ENCODE data around the gene ARHGAP20. TPM values are rescaled to one million over a fixed set of nuclear protein-coding genes. Genes with fewer than 3 reads are reported as not detected.

Gene ARHGAP20
- total RNA-seq, 3 donors from 2014 or later, result 0.03 to 0.08 TPM; not detected in 1

DNA sequence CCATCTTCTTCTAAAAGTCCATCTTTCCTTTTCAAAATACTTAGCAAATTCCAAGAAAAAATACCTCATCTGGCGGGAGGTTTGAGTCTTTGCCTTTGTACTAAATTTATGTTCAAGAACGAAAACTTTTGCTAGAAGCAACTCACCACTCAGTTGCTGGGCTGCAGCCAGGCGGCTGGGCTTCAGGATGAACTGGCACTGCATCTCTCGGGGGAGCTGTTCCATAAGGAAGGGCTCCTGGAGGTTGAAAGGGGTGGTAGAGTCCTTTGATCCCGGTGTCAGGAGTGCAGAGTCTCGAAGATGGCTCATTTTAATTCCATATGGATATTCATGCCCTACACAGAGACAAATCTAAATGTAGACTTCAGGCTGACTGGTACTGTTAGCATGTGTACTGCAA, 105.8 kb downstream of the ARHGAP20 start:
- no peaks in the 10 kb centered on the region for H3K9me3 Mint-ChIP-seq
- H3K36me3 Mint-ChIP-seq (ENCODE audit: insufficient read depth), result no peaks in the 10 kb centered on the region
- H3K27me3 Mint-ChIP-seq (ENCODE audit: low read depth), result peaks cover 6% of the 10 kb centered on the region
- H3K4me3 Mint-ChIP-seq, result no peak overlapping the region
- ATAC-seq (no peak), DNase-seq (no peak)
- H3K4me1 Mint-ChIP-seq (ENCODE audit: low read depth), result no peaks in the 10 kb centered on the region

DNA sequence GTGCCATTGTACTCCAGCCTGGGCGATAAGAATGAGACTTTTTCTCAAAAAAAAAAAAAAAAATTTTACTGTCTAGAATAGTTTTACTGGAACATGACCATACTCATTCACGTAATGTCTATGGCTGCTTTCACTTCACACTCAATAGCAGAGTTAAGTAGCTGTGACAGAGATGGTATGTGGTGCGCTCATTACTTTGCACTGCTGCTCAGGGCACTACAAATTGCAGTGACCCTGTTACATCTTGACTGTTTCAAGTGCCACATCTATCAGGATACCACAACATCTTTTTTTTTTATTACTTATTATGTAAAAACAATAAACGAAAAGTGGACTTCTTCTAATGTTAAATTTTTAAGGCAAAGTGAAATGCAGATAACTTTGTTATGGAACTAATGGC, 110.3 kb downstream of the ARHGAP20 start:
- no peaks in the 10 kb centered on the region for H3K36me3 Mint-ChIP-seq (ENCODE audit: insufficient read depth)
- no peak overlapping the region for H3K4me3 Mint-ChIP-seq
- DNase-seq (no peak), ATAC-seq (no peak)
- no peaks in the 10 kb centered on the region for H3K4me1 Mint-ChIP-seq (ENCODE audit: low read depth)
- H3K9me3 Mint-ChIP-seq, result no peaks in the 10 kb centered on the region
- peaks cover 3% of the 10 kb centered on the region for H3K27me3 Mint-ChIP-seq (ENCODE audit: low read depth)

DNA sequence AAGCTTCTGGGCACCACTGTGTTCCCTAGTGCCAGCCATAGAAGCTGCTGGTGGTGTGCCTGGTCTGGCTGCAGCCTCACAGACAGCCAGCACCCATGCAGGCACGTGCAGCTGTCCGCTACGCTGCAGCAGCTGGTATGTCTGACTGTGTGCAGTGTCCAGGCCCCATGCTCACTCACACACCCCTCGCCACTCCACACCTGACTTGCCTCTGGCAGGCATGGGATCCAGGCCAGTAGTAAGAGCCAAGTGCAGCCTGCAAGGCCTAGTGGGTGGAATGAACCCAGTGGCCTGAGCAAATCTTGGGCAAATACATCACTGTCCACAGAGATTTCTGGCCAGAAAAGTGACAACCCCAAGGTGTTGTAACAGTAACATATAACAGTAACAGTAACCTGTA, 111.9 kb downstream of the ARHGAP20 start:
- no peak for ATAC-seq
- Mint-ChIP-seq H3K27me3 (ENCODE audit: low read depth) (peaks cover 3% of the 10 kb centered on the region), H3K36me3 (ENCODE audit: insufficient read depth) (no peaks in the 10 kb centered on the region), H3K4me1 (ENCODE audit: low read depth) (no peaks in the 10 kb centered on the region), H3K9me3 (no peaks in the 10 kb centered on the region), H3K4me3 (no peak overlapping the region)
- DNase-seq, result no peak

DNA sequence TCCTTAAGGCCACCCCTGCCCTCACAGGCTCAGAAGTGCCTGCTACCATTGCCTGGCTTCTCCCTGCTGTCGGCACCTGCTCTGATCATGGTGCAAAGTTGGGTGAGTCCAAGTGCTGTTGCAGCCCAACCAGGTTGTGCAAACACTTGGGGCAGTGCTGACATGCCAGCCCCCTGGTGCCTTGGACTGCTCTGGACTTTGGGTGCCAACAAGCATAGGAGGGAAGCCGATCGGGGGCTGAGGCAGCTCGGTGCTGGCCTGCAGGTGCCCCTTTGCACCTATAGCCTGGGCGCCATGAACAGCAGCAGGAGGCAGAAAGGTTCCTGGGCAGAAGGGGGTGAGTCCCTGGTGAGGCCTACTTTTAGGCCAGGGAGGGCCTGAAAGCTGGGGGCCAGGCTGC, 113.0 kb downstream of the ARHGAP20 start:
- ATAC-seq (no peak), DNase-seq (no peak)
- Mint-ChIP-seq H3K4me3 (no peak overlapping the region), H3K9me3 (peaks cover 3% of the 10 kb centered on the region), H3K27me3 (ENCODE audit: low read depth) (no peaks in the 10 kb centered on the region), H3K36me3 (ENCODE audit: insufficient read depth) (no peaks in the 10 kb centered on the region), H3K4me1 (ENCODE audit: low read depth) (no peaks in the 10 kb centered on the region)

DNA sequence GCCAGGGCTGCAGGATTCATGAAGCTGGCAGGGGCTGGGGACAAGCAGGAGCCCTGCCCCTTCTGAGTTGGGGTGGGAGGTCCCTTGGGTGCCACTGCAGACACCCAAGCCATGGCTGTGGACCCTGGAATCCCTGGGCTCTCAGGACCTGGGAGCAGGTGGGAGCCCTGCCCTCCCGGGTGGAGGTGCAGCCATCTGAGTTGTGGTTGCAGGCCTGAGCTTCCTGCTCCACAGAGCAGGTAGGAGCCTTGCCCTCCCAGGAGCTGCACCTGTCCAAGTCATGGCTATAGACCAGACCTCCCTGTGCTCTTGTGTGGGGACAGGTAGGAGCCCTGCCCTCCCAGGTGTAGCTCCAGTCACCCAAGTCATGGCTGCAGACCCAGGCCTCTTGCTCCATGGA, 113.5 kb downstream of the ARHGAP20 start:
- Mint-ChIP-seq H3K4me3 (no peak overlapping the region), H3K9me3 (peaks cover 3% of the 10 kb centered on the region), H3K4me1 (ENCODE audit: low read depth) (no peaks in the 10 kb centered on the region), H3K36me3 (ENCODE audit: insufficient read depth) (no peaks in the 10 kb centered on the region), H3K27me3 (ENCODE audit: low read depth) (no peaks in the 10 kb centered on the region)
- no peak for ATAC-seq
- DNase-seq, result no peak

DNA sequence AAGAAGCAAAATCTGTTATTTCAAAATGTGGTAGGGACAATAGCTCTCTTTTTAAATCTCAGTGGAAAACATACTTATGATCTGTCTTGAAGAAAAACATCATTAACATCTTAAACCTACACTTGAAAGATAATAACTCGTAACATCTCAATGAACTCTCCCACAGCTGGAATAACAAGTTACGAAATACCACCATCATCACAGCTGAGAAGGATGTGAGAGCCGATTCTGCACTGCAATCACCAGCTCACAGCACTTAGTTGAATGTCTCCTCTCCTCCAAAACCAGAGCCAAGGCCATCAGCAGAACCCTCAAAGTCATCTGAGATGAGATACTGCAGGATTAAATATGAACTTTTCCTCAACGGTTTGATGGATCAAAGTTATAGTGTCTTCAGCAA, 124.3 kb downstream of the ARHGAP20 start:
- ATAC-seq (no peak), DNase-seq (no peak)
- H3K36me3 Mint-ChIP-seq (ENCODE audit: insufficient read depth), result no peaks in the 10 kb centered on the region
- H3K4me3 Mint-ChIP-seq, result no peak overlapping the region
- no peaks in the 10 kb centered on the region for H3K4me1 Mint-ChIP-seq (ENCODE audit: low read depth)
- H3K9me3 Mint-ChIP-seq, result no peaks in the 10 kb centered on the region
- H3K27me3 Mint-ChIP-seq (ENCODE audit: low read depth), result no peaks in the 10 kb centered on the region

DNA sequence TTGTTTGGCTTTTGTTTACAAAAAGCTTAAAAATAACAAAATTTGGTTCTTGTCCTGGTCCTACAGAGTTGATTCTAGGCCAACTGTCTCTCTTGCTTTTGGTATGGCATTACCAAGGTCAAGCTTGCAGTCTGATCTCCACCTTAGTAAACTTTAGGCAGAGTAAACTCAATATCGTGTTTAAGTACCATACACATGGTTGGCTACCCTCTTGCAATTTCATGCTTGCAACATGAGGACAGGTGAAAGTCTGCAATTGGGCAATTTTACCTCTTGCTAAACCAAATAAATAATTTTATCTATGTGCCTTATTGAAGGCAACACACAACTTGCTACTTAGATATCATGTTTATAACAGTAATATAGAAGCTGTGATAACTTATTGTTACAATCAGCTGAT, 125.1 kb downstream of the ARHGAP20 start:
- no peak for DNase-seq

DNA sequence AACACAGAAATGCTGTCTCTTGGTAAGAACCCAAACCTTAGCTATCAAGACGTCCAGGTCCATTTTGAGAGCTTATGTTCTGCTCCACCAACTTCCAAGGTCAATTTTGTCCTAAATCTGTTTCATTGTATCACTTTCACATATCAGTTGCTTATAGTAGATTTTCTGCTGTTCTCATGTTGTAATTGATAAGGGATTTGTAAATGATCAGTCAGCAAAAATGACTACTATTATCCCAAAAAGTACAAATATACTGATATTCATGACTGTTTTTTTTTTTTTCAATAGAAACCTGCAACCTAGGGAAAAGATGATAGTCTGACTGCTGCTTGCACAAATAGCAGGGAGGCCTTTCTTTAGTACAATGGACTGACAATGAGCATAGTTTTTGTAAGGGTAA, 128.1 kb downstream of the ARHGAP20 start:
- DNase-seq (no peak), ATAC-seq (no peak)
- no peak overlapping the region for H3K4me3 Mint-ChIP-seq
- peaks cover 4% of the 10 kb centered on the region for H3K27me3 Mint-ChIP-seq (ENCODE audit: low read depth)
- no peaks in the 10 kb centered on the region for H3K36me3 Mint-ChIP-seq (ENCODE audit: insufficient read depth)
- no peaks in the 10 kb centered on the region for H3K4me1 Mint-ChIP-seq (ENCODE audit: low read depth)
- no peaks in the 10 kb centered on the region for H3K9me3 Mint-ChIP-seq

More for the DNA sequence above, 125.1 kb downstream of the ARHGAP20 start:
- H3K9me3 Mint-ChIP-seq, result no peaks in the 10 kb centered on the region
- no peak for ATAC-seq
- no peak overlapping the region for H3K4me3 Mint-ChIP-seq
- H3K27me3 Mint-ChIP-seq (ENCODE audit: low read depth), result no peaks in the 10 kb centered on the region
- no peaks in the 10 kb centered on the region for H3K4me1 Mint-ChIP-seq (ENCODE audit: low read depth)
- no peaks in the 10 kb centered on the region for H3K36me3 Mint-ChIP-seq (ENCODE audit: insufficient read depth)

DNA sequence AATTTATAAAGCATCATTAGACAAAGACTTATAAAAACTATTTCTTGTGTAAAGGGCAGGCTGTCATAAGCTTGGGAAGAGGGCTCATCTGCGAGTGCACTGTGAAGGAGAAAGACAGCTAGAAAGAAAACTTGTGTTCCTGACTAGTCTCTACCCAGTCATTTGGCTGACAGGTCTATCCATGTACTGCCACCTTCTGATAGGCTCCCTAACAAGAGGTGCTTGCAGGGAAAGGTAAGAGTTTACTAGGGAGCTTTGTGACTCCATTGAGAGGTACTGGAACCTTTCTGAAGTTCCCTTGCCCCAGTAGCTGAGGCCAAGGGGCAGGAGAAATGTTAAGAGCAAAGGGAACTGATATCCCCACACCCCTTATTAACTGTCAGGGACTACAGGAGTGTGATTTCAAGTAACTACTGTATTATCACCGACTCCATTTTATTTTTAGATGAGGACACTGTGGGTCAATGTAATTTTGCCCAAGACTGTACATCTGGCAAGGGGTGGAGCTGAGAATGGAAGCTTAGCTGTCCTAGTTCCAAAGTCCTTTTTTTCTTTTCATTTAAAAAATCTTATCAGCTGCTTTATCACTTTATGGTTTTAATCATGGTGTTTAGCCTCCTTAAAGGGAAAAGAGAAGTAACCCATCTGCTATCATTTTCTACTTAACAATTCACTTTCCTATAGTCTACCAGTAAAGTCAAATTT, 129.4 kb downstream of the ARHGAP20 start:
- peaks cover 4% of the 10 kb centered on the region for H3K27me3 Mint-ChIP-seq (ENCODE audit: low read depth)
- no peaks in the 10 kb centered on the region for H3K36me3 Mint-ChIP-seq (ENCODE audit: insufficient read depth)
- H3K4me1 Mint-ChIP-seq (ENCODE audit: low read depth), result no peaks in the 10 kb centered on the region
- ATAC-seq (no peak), DNase-seq (no peak)
- H3K9me3 Mint-ChIP-seq, result no peaks in the 10 kb centered on the region
- H3K4me3 Mint-ChIP-seq, result no peak overlapping the region

DNA sequence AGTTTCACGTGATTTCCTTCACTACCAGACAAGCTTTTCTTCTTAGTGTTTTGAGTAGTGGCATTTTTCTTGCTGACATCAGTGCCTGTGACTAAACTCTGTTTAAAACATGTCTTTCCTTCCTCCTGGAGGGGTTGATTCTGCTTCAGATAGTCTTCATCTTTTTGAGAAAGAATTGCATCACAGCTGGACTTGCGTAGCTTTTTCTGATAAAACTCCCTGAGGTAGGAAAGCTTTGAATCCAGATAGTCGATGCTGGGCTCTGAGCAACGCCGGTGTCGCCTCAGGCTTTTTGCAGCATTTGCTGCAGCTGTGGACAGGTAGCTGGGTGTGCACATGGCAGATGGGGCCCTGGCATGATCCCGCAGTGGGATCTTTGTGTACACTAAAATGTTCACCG, 131.7 kb downstream of the ARHGAP20 start:
- Mint-ChIP-seq H3K9me3 (no peaks in the 10 kb centered on the region), H3K4me3 (no peak overlapping the region), H3K27me3 (ENCODE audit: low read depth) (peaks cover 4% of the 10 kb centered on the region), H3K36me3 (ENCODE audit: insufficient read depth) (no peaks in the 10 kb centered on the region), H3K4me1 (ENCODE audit: low read depth) (no peaks in the 10 kb centered on the region)
- no peak for DNase-seq
- no peak for ATAC-seq

DNA sequence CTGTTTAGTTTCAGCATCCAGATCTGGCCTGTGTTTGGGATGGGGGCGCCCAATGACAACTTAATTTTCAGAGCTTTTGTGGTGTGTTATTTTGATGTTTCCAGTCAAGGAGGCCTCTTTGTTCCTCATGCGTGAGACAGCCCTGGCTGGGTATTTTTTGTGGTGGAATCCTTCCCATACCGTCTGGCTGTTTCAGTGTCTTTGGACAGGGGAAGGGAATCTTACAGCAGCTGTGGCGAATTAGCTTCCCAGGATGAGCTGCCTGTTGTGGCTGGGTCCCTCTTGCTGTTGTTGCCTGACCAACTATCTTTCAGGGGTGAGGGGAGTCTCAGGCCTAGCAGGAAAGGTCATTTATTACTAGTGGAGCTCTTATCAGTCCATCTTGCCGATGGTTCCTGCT, 138.8 kb downstream of the ARHGAP20 start:
- no peaks in the 10 kb centered on the region for H3K4me1 Mint-ChIP-seq (ENCODE audit: low read depth)
- H3K4me3 Mint-ChIP-seq, result no peak overlapping the region
- H3K36me3 Mint-ChIP-seq (ENCODE audit: insufficient read depth), result no peaks in the 10 kb centered on the region
- H3K9me3 Mint-ChIP-seq, result no peaks in the 10 kb centered on the region
- no peak for ATAC-seq
- H3K27me3 Mint-ChIP-seq (ENCODE audit: low read depth), result peaks cover 10% of the 10 kb centered on the region
- no peak for DNase-seq

DNA sequence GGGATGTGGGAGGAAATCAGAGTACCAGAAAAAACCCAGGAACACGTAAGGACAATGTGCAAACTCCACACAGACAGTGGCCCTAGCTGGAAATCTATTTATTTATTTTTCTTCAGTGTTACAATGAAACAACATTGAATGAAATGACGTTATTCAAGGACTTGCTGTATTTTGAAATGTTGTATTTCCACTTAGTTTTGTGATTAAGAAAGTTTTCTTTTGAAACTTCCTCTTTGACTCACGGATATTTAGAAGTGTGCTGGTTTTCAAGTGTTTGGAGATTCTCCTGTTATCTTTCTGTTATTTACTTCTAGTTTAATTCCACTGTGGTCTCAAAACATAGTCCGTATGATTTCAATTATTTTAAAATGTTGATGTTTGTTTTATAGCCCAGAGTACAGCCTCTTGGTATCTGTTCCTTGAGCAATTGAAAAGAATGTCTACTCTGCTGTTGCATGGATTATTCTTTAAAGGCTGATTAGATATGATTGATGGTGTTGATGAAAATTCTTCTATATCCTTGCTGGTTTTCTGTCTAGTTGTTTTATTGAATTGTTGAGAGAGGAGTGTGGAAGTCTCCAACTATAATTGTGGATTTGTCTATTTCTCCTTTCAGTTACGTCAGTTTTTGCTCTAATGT, 141.0 kb downstream of the ARHGAP20 start:
- no peaks in the 10 kb centered on the region for H3K36me3 Mint-ChIP-seq (ENCODE audit: insufficient read depth)
- no peak for DNase-seq
- H3K27me3 Mint-ChIP-seq (ENCODE audit: low read depth), result peaks cover 10% of the 10 kb centered on the region
- no peak for ATAC-seq
- H3K4me3 Mint-ChIP-seq, result no peak overlapping the region
- H3K9me3 Mint-ChIP-seq, result no peaks in the 10 kb centered on the region
- no peaks in the 10 kb centered on the region for H3K4me1 Mint-ChIP-seq (ENCODE audit: low read depth)

DNA sequence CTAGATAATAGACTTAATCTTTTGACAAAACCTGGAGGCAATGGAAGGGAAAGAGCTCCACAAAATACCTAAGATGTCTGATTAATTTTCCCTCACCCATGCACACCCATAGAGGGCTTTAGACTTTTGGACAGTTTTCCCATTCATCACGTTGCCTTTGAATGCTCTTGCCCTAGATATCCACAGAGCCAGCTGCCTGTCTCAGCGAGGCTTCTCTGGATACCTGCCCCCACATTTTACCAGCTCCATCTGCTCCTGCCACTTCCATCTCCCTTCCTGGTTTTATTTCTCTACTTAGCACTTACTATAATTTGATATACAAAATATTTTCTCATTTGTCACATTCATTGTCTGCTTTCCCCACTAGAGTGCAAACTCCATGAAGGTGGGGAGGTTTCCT, 145.7 kb downstream of the ARHGAP20 start:
- Mint-ChIP-seq H3K36me3 (ENCODE audit: insufficient read depth) (no peaks in the 10 kb centered on the region), H3K27me3 (ENCODE audit: low read depth) (peaks cover 3% of the 10 kb centered on the region), H3K4me3 (no peak overlapping the region), H3K4me1 (ENCODE audit: low read depth) (peaks cover 2% of the 10 kb centered on the region), H3K9me3 (no peaks in the 10 kb centered on the region)
- DNase-seq (no peak), ATAC-seq (no peak)

DNA sequence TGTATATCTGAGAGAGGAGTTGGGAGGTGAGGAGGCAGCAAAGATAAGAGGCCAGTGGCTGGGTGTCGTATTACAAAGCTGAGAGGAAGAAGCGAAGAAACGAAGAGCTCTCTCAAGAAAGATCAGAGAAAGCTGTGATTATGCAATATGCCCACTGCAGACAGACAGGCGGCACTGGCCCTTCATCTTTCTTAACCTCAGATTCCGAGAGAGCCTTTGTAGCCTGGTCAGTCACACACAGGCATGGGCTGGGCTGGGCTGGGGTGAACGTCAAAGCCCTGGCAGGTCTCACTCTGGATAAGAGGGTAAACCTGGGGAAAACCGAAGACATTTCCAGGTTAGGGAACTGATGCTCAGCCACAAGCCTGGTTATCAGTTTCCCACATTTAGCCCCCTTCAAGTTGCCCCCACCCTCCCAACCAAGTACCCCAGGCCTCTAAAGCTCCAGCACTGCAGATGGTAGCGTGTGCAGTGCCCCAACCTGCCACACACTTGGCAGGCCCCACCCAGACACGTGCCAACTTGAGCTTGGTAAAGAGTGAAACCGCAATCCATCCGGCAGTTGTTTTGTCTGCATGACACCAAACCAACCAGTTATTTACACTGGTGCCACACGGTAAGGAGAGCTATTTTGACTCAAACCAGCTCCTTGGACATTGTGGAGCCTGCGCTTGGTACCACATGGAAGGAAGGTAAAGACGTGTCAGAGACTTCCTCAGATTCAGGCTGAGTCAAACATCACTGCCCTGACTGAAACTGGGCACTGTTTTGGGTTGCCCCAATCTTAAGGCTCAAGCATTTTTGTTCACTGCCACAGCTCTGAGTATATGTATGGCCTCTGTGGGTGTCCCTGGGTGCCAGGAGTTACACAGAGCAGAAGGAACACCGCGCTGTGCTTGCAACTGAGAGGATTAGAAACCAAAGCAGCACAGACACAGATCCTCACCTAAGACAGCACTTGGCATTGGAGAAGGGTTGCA, 146.6 kb downstream of the ARHGAP20 start:
- DNase-seq (no peak), ATAC-seq (no peak)
- Mint-ChIP-seq H3K9me3 (no peaks in the 10 kb centered on the region), H3K4me3 (no peak overlapping the region), H3K36me3 (ENCODE audit: insufficient read depth) (no peaks in the 10 kb centered on the region), H3K4me1 (ENCODE audit: low read depth) (peaks cover 2% of the 10 kb centered on the region), H3K27me3 (ENCODE audit: low read depth) (peaks cover 8% of the 10 kb centered on the region)
